HepG2 (cell line): ENCODE measurements around the gene EPB41L1.

Source experiments
- ATF2 ChIP-seq: sonication (generic); formaldehyde crosslinking; IDR thresholded peaks from 2 replicates; pipeline ENCODE4 v1.4.0; 2020; ENCODE audit warnings: missing genetic modification reagents
- BHLHE40 ChIP-seq: IDR thresholded peaks from 2 replicates; pipeline ENCODE4 v1.6.1; 2011; ENCODE audit warnings: low read length, improper control_type of control experiment
- BRF2 ChIP-seq: sonication (generic); formaldehyde crosslinking; IDR thresholded peaks from 2 replicates; pipeline ENCODE4 v1.8.1; 2022; ENCODE audit warnings: mild to moderate bottlenecking, missing genetic modification reagents
- CTCF ChIP-seq: sonication (generic); formaldehyde crosslinking; IDR thresholded peaks from 2 replicates; pipeline ENCODE4 v1.5.0; 2020; ENCODE audit warnings: mild to moderate bottlenecking, missing genetic modification reagents, moderate library complexity
- FOXK1 ChIP-seq: sonication (generic); formaldehyde crosslinking; IDR thresholded peaks from 2 replicates; pipeline ENCODE4 v1.4.0; 2020; ENCODE audit warnings: low read depth, missing genetic modification reagents, borderline replicate concordance
- NFIC ChIP-seq: IDR thresholded peaks from 2 replicates; pipeline ENCODE4 v1.6.1; 2012; ENCODE audit warnings: mild to moderate bottlenecking, low read length, inconsistent platforms
- PAX8 ChIP-seq: sonication (generic); formaldehyde crosslinking; IDR thresholded peaks from 2 replicates; pipeline ENCODE4 v1.8.0; 2022; ENCODE audit warnings: mild to moderate bottlenecking, missing genetic modification reagents, borderline replicate concordance
- PBX3 ChIP-seq: sonication (generic); formaldehyde crosslinking; IDR thresholded peaks from 2 replicates; pipeline ENCODE4 v1.8.1; 2023; ENCODE audit warnings: missing genetic modification reagents, inconsistent platforms, borderline replicate concordance
- SAFB2 ChIP-seq: sonication (generic); formaldehyde crosslinking; IDR thresholded peaks from 2 replicates; pipeline ENCODE4 v1.5.1; 2020; ENCODE audit warnings: missing genetic modification reagents, low read depth, mild to moderate bottlenecking, borderline replicate concordance
- ZNF407 ChIP-seq: sonication (generic); formaldehyde crosslinking; IDR thresholded peaks from one replicate; pipeline ENCODE4 v1.5.1; 2020; ENCODE audit warnings: mild to moderate bottlenecking, missing genetic modification reagents; ENCODE audit errors: not compliant biosample characterization
- ZNF564 ChIP-seq: sonication (generic); formaldehyde crosslinking; IDR thresholded peaks from 2 replicates; pipeline ENCODE4 v1.8.1; 2023; ENCODE audit warnings: mild to moderate bottlenecking, missing genetic modification reagents
- ZNF639 ChIP-seq: conservative IDR thresholded peaks from 2 replicates; pipeline ENCODE4 v1.6.1; 2018; ENCODE audit warnings: missing genetic modification reagents
- ZSCAN29 ChIP-seq: sonication (generic); formaldehyde crosslinking; conservative IDR thresholded peaks from 2 replicates; pipeline ENCODE4 v1.4.0; 2020; ENCODE audit warnings: mild to moderate bottlenecking, missing genetic modification reagents
- ZXDC ChIP-seq: sonication (generic); formaldehyde crosslinking; IDR thresholded peaks from 2 replicates; pipeline ENCODE4 v1.5.0; 2020; ENCODE audit warnings: mild to moderate bottlenecking, missing genetic modification reagents

- TF ChIP-seq CTCF (CRISPR knock-in tag) (no peak), BHLHE40 (no peak), SAFB2 (CRISPR knock-in tag) (no peak), ATF2 (CRISPR knock-in tag) (no peak), FOXK1 (CRISPR knock-in tag) (no peak), PBX3 (CRISPR knock-in tag) (no peak), ZXDC (no peak), ZNF564 (CRISPR knock-in tag) (no peak), PAX8 (CRISPR knock-in tag) (no peak), NFIC (no peak), ZNF639 (CRISPR knock-in tag) (no peak), BRF2 (CRISPR knock-in tag) (no peak), ZSCAN29 (CRISPR knock-in tag) (no peak), ZNF407 (CRISPR knock-in tag) (no peak)
Observed at GRCh38 chr20:36271639-36272546, 117.4 kb downstream of the EPB41L1 start.
